H9 (cell line): ENCODE data around the gene KIAA0825. TPM values are rescaled to one million over a fixed set of nuclear protein-coding genes. Genes with fewer than 3 reads are reported as not detected.

ENCODE experiments used
- DNase-seq: peaks from one replicate; pipeline ENCODE4 v3.0.0-alpha.2; 2017
- H2AFZ ChIP-seq: one replicate; pipeline ENCODE4 v1.6.1; 2013; ENCODE audit warnings: mild to moderate bottlenecking, low read length, control low read depth, moderate library complexity
- H2AK5ac ChIP-seq: 2 replicates; pipeline ENCODE4 v1.6.1; 2013; ENCODE audit warnings: low read length, control low read depth, mixed read lengths; ENCODE audit not compliant: insufficient read length
- H2BK120ac ChIP-seq: one replicate; pipeline ENCODE4 v1.6.1; 2013; ENCODE audit warnings: low read depth, mild to moderate bottlenecking, low read length, control low read depth, inconsistent platforms; ENCODE audit not compliant: poor library complexity, severe bottlenecking
- H2BK12ac ChIP-seq: 2 replicates; pipeline ENCODE4 v1.6.1; 2013; ENCODE audit warnings: low read length, control low read depth, mixed read lengths, low read depth; ENCODE audit not compliant: insufficient read length
- H2BK15ac ChIP-seq: 2 replicates; pipeline ENCODE4 v1.6.1; 2013; ENCODE audit warnings: low read depth, low read length, control low read depth
- H2BK20ac ChIP-seq: one replicate; pipeline ENCODE4 v1.6.1; 2013; ENCODE audit warnings: low read depth, mild to moderate bottlenecking, low read length, control low read depth, inconsistent platforms; ENCODE audit not compliant: poor library complexity, severe bottlenecking
- H2BK5ac ChIP-seq: 2 replicates; pipeline ENCODE4 v1.6.1; 2013; ENCODE audit warnings: low read length, control low read depth, mixed read lengths; ENCODE audit not compliant: insufficient read length
- H3K14ac ChIP-seq: 2 replicates; pipeline ENCODE4 v1.6.1; 2013; ENCODE audit warnings: low read length, control low read depth; ENCODE audit not compliant: insufficient read depth
- H3K18ac ChIP-seq: 2 replicates; pipeline ENCODE4 v1.6.1; 2013; ENCODE audit warnings: low read depth, mild to moderate bottlenecking, mixed read lengths, low read length, control low read depth; ENCODE audit not compliant: insufficient read length
- H3K23ac ChIP-seq: 2 replicates; pipeline ENCODE4 v1.6.1; 2013; ENCODE audit warnings: low read length, control low read depth, mixed read lengths, low read depth; ENCODE audit not compliant: insufficient read length
- H3K23me2 ChIP-seq: 2 replicates; pipeline ENCODE4 v1.6.1; 2013; ENCODE audit warnings: low read depth, mild to moderate bottlenecking, mixed read lengths, low read length, control low read depth; ENCODE audit not compliant: insufficient read length, poor library complexity, severe bottlenecking
- H3K27ac ChIP-seq: 2 replicates; pipeline ENCODE4 v1.5.1; 2013; ENCODE audit warnings: low read length, control low read depth, mixed read lengths, low read depth; ENCODE audit not compliant: insufficient read length
- H3K27me3 ChIP-seq: 2 replicates; pipeline ENCODE4 v1.6.1; 2013; ENCODE audit warnings: low read length, control low read depth, inconsistent platforms; ENCODE audit not compliant: insufficient read depth
- H3K4ac ChIP-seq: 2 replicates; pipeline ENCODE4 v1.6.1; 2013; ENCODE audit warnings: low read depth, mild to moderate bottlenecking, control low read depth, inconsistent platforms, low read length, moderate library complexity
- H3K4me1 ChIP-seq: 2 replicates; pipeline ENCODE4 v1.6.1; 2013; ENCODE audit warnings: low read length, control low read depth, inconsistent platforms; ENCODE audit not compliant: insufficient read depth
- H3K4me2 ChIP-seq: 2 replicates; pipeline ENCODE4 v1.6.1; 2013; ENCODE audit warnings: low read length, control low read depth, mixed read lengths; ENCODE audit not compliant: insufficient read length, insufficient read depth
- H3K56ac ChIP-seq: 2 replicates; pipeline ENCODE4 v1.6.1; 2013; ENCODE audit warnings: low read depth, mild to moderate bottlenecking, mixed read lengths, low read length, control low read depth; ENCODE audit not compliant: insufficient read length
- H3K79me1 ChIP-seq: 2 replicates; pipeline ENCODE4 v1.6.1; 2013; ENCODE audit warnings: low read depth, mild to moderate bottlenecking, moderate library complexity, low read length, control low read depth, inconsistent platforms; ENCODE audit not compliant: insufficient read depth, poor library complexity, severe bottlenecking
- H3K79me2 ChIP-seq: 2 replicates; pipeline ENCODE4 v1.6.1; 2013; ENCODE audit warnings: low read length, control low read depth, inconsistent platforms; ENCODE audit not compliant: insufficient read depth
- H3K9ac ChIP-seq: 2 replicates; pipeline ENCODE4 v1.6.1; 2013; ENCODE audit warnings: low read length, control low read depth, mixed read lengths; ENCODE audit not compliant: insufficient read length; ENCODE audit errors: extremely low read depth
- H3K9me3 ChIP-seq: one replicate; pipeline ENCODE4 v1.6.1; 2013; ENCODE audit warnings: low read depth, low read length, inconsistent platforms; ENCODE audit not compliant: control insufficient read depth
- H3T11ph ChIP-seq: one replicate; pipeline ENCODE4 v1.6.1; 2013; ENCODE audit warnings: mild to moderate bottlenecking, low read length, control low read depth, inconsistent platforms
- H4K20me1 ChIP-seq: one replicate; pipeline ENCODE4 v1.6.1; 2013; ENCODE audit not compliant: control insufficient read depth, insufficient read length, insufficient read depth
- H4K5ac ChIP-seq: 2 replicates; pipeline ENCODE4 v1.6.1; 2013; ENCODE audit warnings: low read depth, mild to moderate bottlenecking, mixed read lengths, low read length, control low read depth; ENCODE audit not compliant: insufficient read length
- H4K8ac ChIP-seq: replicated peaks from 2 replicates; pipeline ENCODE4 v1.6.1; 2013; ENCODE audit warnings: low read length, control low read depth, mixed read lengths, low read depth; ENCODE audit not compliant: insufficient read length
- H4K91ac ChIP-seq: 2 replicates; pipeline ENCODE4 v1.6.1; 2013; ENCODE audit warnings: low read depth, mild to moderate bottlenecking, moderate library complexity, mixed read lengths, low read length, control low read depth; ENCODE audit not compliant: insufficient read length
- H3K27ac Mint-ChIP-seq, 3 experiments: 2 replicates in 2 of 3; 3 replicates in 1 of 3; pipeline ENCODE4 v1.8.0; 2020 to 2021; ENCODE audit warnings: mixed read lengths in 3 of 3, mild to moderate bottlenecking in 1 of 3, moderate library complexity in 1 of 3
- H3K27me3 Mint-ChIP-seq: 2 replicates; pipeline ENCODE4 v1.8.0; 2021; ENCODE audit warnings: low read depth, mild to moderate bottlenecking, moderate library complexity, mixed read lengths
- H3K36me3 Mint-ChIP-seq, 3 experiments: 2 replicates in 2 of 3; 3 replicates in 1 of 3; pipeline ENCODE4 v1.8.0; 2020 to 2021; ENCODE audit warnings: low read depth in 3 of 3, mixed read lengths in 3 of 3; ENCODE audit not compliant: insufficient read depth in 1 of 3
- H3K4me1 Mint-ChIP-seq, 2 experiments: 2 replicates each; pipeline ENCODE4 v1.8.0; 2020; ENCODE audit warnings: mixed read lengths in 2 of 2
- H3K4me3 Mint-ChIP-seq, 2 experiments: 2 replicates in 1 of 2; 3 replicates in 1 of 2; pipeline ENCODE4 v1.8.0; 2020 to 2021; ENCODE audit warnings: mild to moderate bottlenecking in 2 of 2, mixed read lengths in 2 of 2, moderate library complexity in 1 of 2
- H3K9me3 Mint-ChIP-seq, 2 experiments: 2 replicates in 1 of 2; 3 replicates in 1 of 2; pipeline ENCODE4 v1.8.0; 2020; ENCODE audit warnings: mild to moderate bottlenecking in 2 of 2, mixed read lengths in 2 of 2, moderate library complexity in 1 of 2
- CTCF ChIP-seq: fragments of 200-600 bp; sonication (generic); conservative IDR thresholded peaks from 3 replicates; pipeline ENCODE4 v1.8.0; 2021; ENCODE audit warnings: antibody characterized with exemption, mild to moderate bottlenecking
- WGBS: extraction: QIAGEN DNeasy Blood & Tissue Kit; methylation state at CpG from one replicate; pipeline ENCODE4 v1.1.7; 2013; ENCODE audit warnings: missing lambda C conversion rate, low lambda C conversion rate, mixed read lengths; ENCODE audit not compliant: insufficient read length; ENCODE audit errors: extremely low coverage; 5-methylcytosine and 5-hydroxymethylcytosine counted together
- total RNA-seq: library from RNA; stranded (reverse); gene quantifications from 2 replicates; pipeline ENCODE4 v1.2.1, GENCODE V29; 2021

KIAA0825 gene
- total RNA-seq, 1 experiment from 2014 or later, result 1.8 TPM

- Histone ChIP-seq H3K79me2 (peaks cover 6% of the 10 kb centered on the region; the same call in 1 of the 2 replicates), H3K56ac (no peak overlapping the region), H4K91ac (no peak overlapping the region), H3K23me2 (no peaks in the 10 kb centered on the region), H3K18ac (no peak overlapping the region), H3K9me3 (no peaks in the 10 kb centered on the region), H3K14ac (no peak overlapping the region), H4K5ac (no peak overlapping the region), H3T11ph (no peak overlapping the region), H2AFZ (no peak overlapping the region), H3K9ac (no peak overlapping the region), H3K4me1 (no peaks in the 10 kb centered on the region), H3K4me2 (no peak overlapping the region), H3K27ac (no peak overlapping the region), H2AK5ac (no peak overlapping the region), H3K23ac (no peak overlapping the region), H2BK5ac (no peak overlapping the region), H2BK15ac (no peak overlapping the region), H3K27me3 (no peaks in the 10 kb centered on the region), H3K4ac (no peak overlapping the region), H2BK12ac (no peak overlapping the region), H2BK120ac (no peak overlapping the region), H4K20me1 (no peaks in the 10 kb centered on the region), H2BK20ac (no peak overlapping the region), H4K8ac (no peak overlapping the region), H3K79me1 (peaks cover 3% of the 10 kb centered on the region)
- Mint-ChIP-seq H3K4me3 (no peak overlapping the region), H3K27ac (no peak overlapping the region), H3K36me3 (peaks cover 0 to 7% (median 0%) of the 10 kb centered on the region in 3 experiments; a peak in 1 of 7 replicates), H3K27me3 (no peaks in the 10 kb centered on the region), H3K9me3 (no peaks in the 10 kb centered on the region), H3K4me1 (peaks cover 3 to 7% of the 10 kb centered on the region in 2 experiments; a peak in 3 of 4 replicates)
- no peak for TF ChIP-seq CTCF
- WGBS, result no CpG with 5 or more reads among the region's 1 CpG
- no peak for DNase-seq
Measured at GRCh38 chr5:94212476-94212875, 405.9 kb downstream of the KIAA0825 start.
